IPS-NIHi11 (cell line): ENCODE data around the gene PRR18.

Experiments
- DNase-seq: peaks from one replicate; pipeline ENCODE4 v3.0.0; 2012; ENCODE audit warnings: mixed read lengths, low spot score

The PRR18 gene

DNA sequence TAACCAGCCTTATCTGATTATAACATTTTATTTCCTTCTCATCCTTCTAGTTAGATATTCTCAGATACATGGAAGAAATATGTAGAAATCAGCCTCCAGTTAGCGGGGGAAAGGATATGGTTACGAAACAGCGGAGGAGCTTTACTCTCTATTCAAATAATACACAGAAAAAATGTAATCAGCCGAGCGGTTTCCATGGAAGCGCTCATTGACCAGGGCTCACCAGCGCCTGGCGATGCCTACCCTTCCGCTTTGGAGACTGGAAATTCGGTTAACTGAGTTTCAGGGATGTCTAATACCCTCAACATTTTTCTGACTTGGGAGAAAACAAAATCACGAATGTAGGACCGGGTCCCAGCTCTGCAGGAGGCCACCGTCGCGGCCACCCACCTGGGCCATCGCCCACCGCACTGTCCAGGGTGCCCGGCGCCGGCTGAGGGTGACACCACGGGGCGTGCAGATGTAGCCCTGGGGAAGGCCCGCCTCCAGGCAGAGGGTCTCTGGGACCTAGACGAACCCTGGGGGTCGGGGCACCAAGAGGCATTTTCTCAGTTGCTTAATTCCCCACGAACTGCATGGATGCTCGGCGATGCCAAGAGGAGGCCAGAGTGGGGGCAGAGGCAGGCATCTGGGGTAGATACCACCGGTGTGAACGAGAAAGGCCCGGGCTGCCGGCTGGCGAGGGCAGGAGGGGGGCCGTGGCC is 1.7 kb downstream of the PRR18 start:
- DNase-seq: no peak

- no peak for DNase-seq
Measured at GRCh38 chr6:166305562-166306117, 2.6 kb downstream of the PRR18 start.

GRCh38 chr6:166304106-166304505 is 4.1 kb downstream of the PRR18 start:
- no peak for DNase-seq

- no peak for DNase-seq
Measured at GRCh38 chr6:166301611-166302529, 6.3 kb downstream of the PRR18 start.

- no peak for DNase-seq
Measured at GRCh38 chr6:166300357-166300987, 7.7 kb downstream of the PRR18 start.

- DNase-seq: no peak
Measured at GRCh38 chr6:166297606-166298005, 10.6 kb downstream of the PRR18 start.

- no peak for DNase-seq
Measured at GRCh38 chr6:166296035-166296883, 11.9 kb downstream of the PRR18 start.

DNA sequence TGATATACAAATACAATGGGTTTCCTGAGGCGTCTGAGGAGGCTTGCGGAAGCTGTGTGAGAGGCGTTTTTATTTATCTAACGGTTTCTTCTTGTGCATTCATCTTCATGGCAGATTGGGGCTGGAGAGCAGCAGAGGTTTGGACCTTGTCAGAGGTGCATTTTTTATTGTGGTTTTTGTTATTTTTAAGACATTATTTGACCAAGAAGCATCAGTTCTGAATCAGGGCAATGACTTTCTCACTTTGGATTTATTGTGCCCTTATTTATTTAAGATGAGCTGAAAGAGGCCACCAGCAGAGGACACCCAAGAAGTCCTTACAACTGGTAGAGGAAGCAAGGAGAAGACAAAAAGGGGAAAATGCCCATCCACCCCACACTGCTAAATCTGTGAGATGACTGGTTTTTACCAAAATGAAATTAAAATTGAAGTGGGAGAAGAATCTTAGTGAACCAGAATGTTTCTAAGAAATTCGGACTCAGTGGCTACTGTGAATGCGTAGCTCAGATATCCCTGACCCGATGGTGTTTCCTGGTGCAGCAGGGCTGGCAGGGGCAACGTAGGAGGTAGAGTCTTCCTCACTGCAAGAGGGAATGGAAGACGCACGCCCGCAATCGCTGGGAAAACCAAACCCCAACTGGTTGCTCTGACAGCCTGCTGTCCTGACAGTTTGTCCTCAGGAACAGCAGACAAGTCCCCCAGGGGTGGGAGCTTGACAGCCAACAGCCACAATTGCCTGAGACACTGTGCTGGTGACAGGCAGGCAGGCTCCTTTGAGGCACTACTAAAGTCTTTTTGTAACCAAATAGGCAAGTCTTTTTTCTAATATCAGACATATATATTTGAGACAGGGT is 14.2 kb downstream of the PRR18 start:
- no peak for DNase-seq

DNA sequence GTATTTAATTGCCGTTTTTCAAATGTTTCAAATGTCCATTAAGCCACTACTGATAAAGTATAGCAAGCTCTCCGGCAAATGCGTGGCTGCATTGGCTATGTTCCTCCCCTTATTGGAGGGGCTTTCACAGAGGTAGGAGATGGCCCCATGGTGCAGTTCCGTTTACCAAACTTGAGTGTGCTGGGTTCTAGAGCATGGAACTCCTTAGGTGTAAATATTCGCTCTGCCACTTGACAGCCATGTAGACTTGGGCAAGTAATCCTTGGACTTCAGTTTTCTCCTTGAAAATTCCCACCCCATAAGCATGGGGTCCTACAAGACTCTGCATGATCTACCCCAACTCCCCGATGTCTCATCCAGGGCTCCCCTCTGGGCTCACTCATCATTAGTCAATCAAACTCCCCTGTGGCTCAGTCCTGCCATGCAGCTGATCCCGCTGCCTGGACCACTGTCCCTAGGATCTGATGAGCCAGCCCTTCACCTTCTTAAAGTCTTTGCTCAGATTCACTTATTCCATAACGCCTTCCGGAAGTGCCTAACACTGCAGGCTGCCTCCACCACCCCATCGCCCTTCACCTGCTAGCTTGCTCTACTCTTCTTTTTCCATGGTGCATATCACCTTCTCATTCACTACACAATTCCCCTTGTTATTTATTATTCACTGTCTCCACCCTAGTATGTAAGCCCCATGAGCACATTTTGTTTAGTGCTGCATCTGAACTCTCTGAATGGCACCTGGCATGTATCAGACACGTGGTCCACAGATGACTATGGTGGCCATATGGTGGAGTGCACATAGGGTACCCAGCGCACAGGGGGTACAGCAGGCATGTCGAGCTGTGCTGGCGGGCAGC is 18.8 kb downstream of the PRR18 start:
- no peak for DNase-seq

GRCh38 chr6:166286839-166287271 is 21.3 kb downstream of the PRR18 start:
- no peak for DNase-seq

DNA sequence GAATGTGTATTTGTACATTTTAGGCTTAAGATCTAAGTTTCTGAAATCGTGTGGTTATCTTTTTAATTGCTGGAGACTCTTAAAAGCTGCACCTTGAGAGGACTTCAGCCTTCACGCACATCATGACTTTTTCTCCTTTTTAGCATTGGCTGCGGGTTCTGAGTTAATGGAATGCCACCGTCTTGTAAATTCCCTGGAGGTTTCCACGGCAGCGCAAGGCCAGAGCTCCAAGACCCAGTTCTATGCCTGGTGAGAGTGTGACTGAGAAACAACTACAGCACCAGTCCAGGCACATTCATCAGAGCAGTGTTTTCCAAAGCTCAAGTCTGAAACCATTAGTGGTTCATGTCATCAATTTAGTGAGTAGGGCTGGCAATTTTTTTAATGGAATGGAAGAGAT is 23.0 kb downstream of the PRR18 start:
- no peak for DNase-seq

GRCh38 chr6:166284640-166285039 is 23.6 kb downstream of the PRR18 start:
- DNase-seq: no peak

GRCh38 chr6:166282394-166283032 is 25.7 kb downstream of the PRR18 start:
- DNase-seq: no peak

DNA sequence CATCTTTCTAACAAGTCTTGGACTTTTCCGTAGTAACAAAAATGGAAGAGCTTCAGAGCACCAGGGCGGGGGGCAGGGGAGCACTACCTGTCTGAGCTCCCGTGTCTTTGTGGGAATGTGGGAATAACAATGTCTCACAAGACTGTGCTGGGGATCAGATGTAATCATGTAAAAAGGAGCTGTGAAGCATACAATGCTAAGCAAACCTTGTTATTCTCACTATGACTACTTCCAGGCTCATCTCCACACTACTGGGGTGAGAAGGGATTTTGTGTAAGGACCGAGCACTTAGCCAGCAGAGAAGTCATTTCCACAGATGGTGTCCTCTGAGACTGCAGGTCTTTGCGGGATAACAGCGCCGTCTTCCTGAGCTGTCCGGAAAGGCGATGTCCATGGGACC is 27.1 kb downstream of the PRR18 start:
- DNase-seq: no peak

GRCh38 chr6:166279393-166279679 is 28.9 kb downstream of the PRR18 start:
- DNase-seq: no peak

DNA sequence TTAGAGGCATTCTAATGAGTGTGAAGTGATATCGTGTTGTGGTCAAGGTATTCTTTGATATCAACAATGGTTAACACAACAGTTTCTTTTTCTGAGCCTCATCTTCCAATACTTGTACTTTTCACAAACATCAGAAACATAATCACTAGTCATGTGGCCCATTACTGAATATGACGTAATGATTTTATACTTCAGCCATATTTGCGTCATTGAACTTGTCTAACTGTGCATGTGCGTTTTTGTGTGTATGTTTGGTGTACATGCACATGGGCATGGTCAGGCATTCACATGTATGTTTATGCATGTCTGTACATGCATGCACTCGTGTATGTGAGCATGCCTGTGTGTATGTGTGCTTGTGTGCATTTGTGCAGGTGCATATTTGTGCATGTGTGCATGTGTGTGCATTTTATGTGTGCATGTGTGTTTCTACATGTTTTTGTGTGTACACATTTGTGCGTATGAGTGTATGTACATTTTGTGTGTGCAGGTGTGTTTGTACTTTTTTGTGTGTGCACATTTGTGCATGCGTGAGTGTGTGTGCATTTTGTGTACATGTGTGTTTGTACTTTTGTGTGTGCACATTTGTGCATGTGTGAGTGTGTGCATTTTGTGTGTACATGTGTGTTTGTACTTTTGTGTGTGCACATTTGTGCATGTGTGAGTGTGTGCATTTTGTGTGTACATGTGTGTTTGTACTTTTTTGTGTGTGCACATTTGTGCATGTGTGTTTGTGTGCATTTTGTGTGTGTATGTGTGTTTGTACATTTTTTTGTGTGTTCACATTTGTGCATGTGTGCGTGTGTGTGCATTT is 29.4 kb downstream of the PRR18 start:
- DNase-seq: no peak

DNA sequence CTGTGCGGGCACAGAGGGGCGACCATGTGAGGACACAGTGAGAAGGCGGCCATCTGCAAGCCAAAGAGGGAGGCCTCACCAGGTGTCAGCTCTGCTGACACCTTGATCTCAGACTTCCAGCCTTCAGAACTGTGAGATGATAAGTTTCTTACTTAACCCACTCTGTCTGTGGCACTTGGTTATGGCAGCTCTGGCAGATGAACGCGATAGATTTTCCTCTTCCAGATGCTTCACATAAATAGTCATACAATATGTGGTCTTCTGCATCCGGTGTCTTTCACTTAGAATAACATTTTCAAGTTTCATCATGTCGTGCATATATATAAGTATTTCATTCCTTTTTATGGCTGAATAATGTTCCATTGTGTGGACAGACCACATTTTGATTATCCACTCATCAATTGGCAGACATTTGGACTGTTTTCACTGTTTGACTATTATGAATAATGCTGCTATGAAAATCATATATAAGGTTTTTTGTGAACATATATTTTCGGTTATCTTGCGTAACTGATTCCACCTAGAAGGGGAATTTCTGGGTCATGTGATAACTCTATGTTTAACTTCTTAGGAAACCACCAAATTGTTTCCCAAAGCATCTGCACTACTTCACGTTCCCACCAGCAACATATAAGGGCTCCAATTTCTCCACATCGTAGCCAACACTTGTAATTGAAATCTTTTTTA is 30.2 kb downstream of the PRR18 start:
- DNase-seq: no peak

GRCh38 chr6:166277018-166277417 is 31.2 kb downstream of the PRR18 start:
- no peak for DNase-seq
